ENCODE measurements around the gene ROR1. TPM values are rescaled to one million over a fixed set of nuclear protein-coding genes. Genes with fewer than 3 reads are reported as not detected.

ROR1 gene
- total RNA-seq, 1 experiment from 2014 or later = 56.3 TPM

- TF ChIP-seq ZNF532 (CRISPR knock-in tag; IDR thresholded peaks at IDR 0.05; ENCODE audit: borderline replicate concordance) = no peak
- TF ChIP-seq CBFB (CRISPR knock-in tag; IDR thresholded peaks at IDR 0.05; ENCODE audit: low read depth) = no peak
- TF ChIP-seq FOXK1 (CRISPR knock-in tag; IDR thresholded peaks at IDR 0.05) = no peak
These were observed 348.1 kb downstream of the ROR1 start (continued) for GRCh38 chr1:64121766-64122385.

GRCh38 chr1:64122588-64122987 is 348.8 kb downstream of the ROR1 start:
- no peaks in the 10 kb centered on the region for H3K27me3 Mint-ChIP-seq (ENCODE audit: low read depth)
- no peak for TF ChIP-seq TEAD1 (CRISPR knock-in tag; IDR thresholded peaks at IDR 0.05)
- no peak for TF ChIP-seq MAX (CRISPR knock-in tag; IDR thresholded peaks at IDR 0.05)
- no peak for TF ChIP-seq PRDM15 (CRISPR knock-in tag; IDR thresholded peaks at IDR 0.05)
- no peak for TF ChIP-seq HMGXB4 (CRISPR knock-in tag; IDR thresholded peaks at IDR 0.05)
- no peak for TF ChIP-seq USF2 (CRISPR knock-in tag; IDR thresholded peaks at IDR 0.05)
- no peak for TF ChIP-seq TEAD4 (CRISPR knock-in tag; IDR thresholded peaks at IDR 0.05)
- no peak for TF ChIP-seq EMX1 (CRISPR knock-in tag; IDR thresholded peaks at IDR 0.05)
- TF ChIP-seq NR3C1 (CRISPR knock-in tag; conservative IDR thresholded peaks at IDR 0.05; ENCODE audit: low read depth) = no peak
- TF ChIP-seq STAT6 (CRISPR knock-in tag; conservative IDR thresholded peaks at IDR 0.05; ENCODE audit: low read depth) = no peak
- no peak for TF ChIP-seq PRRX2 (CRISPR knock-in tag; IDR thresholded peaks at IDR 0.05)
- no peak for TF ChIP-seq ATF6 (CRISPR knock-in tag; IDR thresholded peaks at IDR 0.05)
- TF ChIP-seq ESRRA (CRISPR knock-in tag; IDR thresholded peaks at IDR 0.05; ENCODE audit: borderline replicate concordance) = no peak
- H3K4me3 Mint-ChIP-seq = no peak overlapping the region
- CTCF ChIA-PET = interaction anchor here (1.1 to 1.2 kb wide), 3 partner anchors 15 to 431 kb away, joined by 3 to 6 read pairs (median 3); no protein-coding TSS in a partner anchor
- H3K27ac Mint-ChIP-seq = no peak overlapping the region
- DNase-seq (ENCODE audit: low spot score) (no peak), ATAC-seq (no peak)
- no peaks in the 10 kb centered on the region for H3K36me3 Mint-ChIP-seq
- no peaks in the 10 kb centered on the region for H3K4me1 Mint-ChIP-seq
- no peaks in the 10 kb centered on the region for H3K9me3 Mint-ChIP-seq
- POLR2A ChIA-PET = no interaction called here
